Upper lobe of right lung (tissue), 1 donor: ENCODE data around the gene TMPRSS9. TPM values are rescaled to one million over a fixed set of nuclear protein-coding genes. Genes with fewer than 3 reads are reported as not detected.

Source experiments
- ATAC-seq: fragments of 200-7000 bp; cut with Tn5 transposase; one replicate; pipeline ENCODE4 v1.9.1; 2020; ENCODE audit warnings: mild to moderate bottlenecking, moderate library complexity
- DNase-seq: peaks from one replicate; pipeline ENCODE4 v3.0.0-alpha.2; 2020
- H3K27ac ChIP-seq: fragments of 200-600 bp; one replicate; pipeline ENCODE4 v1.8.0; 2022
- H3K27me3 ChIP-seq: fragments of 200-600 bp; one replicate; pipeline ENCODE4 v1.8.0; 2022; ENCODE audit warnings: mild to moderate bottlenecking
- H3K36me3 ChIP-seq: fragments of 200-600 bp; one replicate; pipeline ENCODE4 v1.8.0; 2022
- H3K4me1 ChIP-seq: fragments of 200-600 bp; one replicate; pipeline ENCODE4 v1.8.0; 2022
- H3K4me3 ChIP-seq: fragments of 200-600 bp; one replicate; pipeline ENCODE4 v1.8.0; 2022; ENCODE audit warnings: mild to moderate bottlenecking
- H3K9me3 ChIP-seq: fragments of 200-600 bp; one replicate; pipeline ENCODE4 v1.8.0; 2022
- intact Hi-C: fragments of 100-400 bp; cut with DNase I; formaldehyde crosslinking; loops from one replicate; pipeline ENCODE4 v1.11.0; 2022
- total RNA-seq: library from RNA; stranded (reverse); fragmentation: NEBNext Ultra II Directional; extraction: Animal tissue kit (Norgen Biotek cat#: 25700); gene quantifications from one replicate; pipeline ENCODE4 v1.2.1, GENCODE V29; 2021
- TF ChIP-seq, protein P1 (sequence below): fragments of 200-600 bp; IDR thresholded peaks from one replicate; pipeline ENCODE4 v1.8.0; 2022; ENCODE audit warnings: antibody characterized with exemption
- donor health status: DM: no; HTN: yes; CAD: no; lungs with severe emphysema.

The TMPRSS9 gene
- total RNA-seq, 1 donor from 2014 or later = not detected

DNA sequence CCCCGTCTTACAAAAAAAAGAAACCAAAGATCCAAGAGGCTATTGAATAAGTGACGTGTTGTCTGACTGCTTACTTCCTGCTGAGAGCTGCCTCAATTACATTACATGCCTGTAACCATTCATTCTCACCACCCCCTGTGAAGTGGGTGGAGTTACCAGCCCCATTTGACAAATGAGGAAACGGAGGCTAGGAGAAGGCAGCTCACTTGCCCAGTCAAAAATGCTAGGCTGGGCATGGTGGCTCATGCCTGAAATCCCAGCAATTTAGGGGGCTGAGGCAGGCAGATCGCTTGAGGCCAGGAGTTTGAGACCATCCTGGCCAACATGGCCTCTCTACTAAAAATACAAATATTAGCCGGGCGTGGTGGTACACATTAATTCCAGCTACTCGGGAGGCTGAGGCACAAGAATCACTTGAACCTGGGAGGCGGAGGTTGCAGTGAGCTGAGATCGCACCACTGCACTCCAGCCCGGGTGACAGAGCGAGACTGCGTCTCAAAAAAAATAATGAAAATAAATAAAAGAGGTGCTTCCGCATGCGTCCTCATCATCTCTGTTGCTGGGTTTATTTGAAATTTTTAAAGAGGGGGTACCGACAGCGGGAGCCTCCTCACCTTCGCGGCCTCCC lies 32.2 kb upstream of the TMPRSS9 start:
- Histone ChIP-seq H3K4me1 (peaks cover 31% of the 10 kb centered on the region), H3K27ac (peak overlapping the region; percentile 74), H3K9me3 (no peaks in the 10 kb centered on the region), H3K4me3 (peak overlapping the region; percentile 73), H3K36me3 (peaks cover 22% of the 10 kb centered on the region), H3K27me3 (no peaks in the 10 kb centered on the region)
- DNase-seq (no peak), ATAC-seq (peak; percentile 71)
- intact Hi-C loops = no loop called here
- TF ChIP-seq, protein P1, sequence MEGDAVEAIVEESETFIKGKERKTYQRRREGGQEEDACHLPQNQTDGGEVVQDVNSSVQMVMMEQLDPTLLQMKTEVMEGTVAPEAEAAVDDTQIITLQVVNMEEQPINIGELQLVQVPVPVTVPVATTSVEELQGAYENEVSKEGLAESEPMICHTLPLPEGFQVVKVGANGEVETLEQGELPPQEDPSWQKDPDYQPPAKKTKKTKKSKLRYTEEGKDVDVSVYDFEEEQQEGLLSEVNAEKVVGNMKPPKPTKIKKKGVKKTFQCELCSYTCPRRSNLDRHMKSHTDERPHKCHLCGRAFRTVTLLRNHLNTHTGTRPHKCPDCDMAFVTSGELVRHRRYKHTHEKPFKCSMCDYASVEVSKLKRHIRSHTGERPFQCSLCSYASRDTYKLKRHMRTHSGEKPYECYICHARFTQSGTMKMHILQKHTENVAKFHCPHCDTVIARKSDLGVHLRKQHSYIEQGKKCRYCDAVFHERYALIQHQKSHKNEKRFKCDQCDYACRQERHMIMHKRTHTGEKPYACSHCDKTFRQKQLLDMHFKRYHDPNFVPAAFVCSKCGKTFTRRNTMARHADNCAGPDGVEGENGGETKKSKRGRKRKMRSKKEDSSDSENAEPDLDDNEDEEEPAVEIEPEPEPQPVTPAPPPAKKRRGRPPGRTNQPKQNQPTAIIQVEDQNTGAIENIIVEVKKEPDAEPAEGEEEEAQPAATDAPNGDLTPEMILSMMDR = no peak

DNA sequence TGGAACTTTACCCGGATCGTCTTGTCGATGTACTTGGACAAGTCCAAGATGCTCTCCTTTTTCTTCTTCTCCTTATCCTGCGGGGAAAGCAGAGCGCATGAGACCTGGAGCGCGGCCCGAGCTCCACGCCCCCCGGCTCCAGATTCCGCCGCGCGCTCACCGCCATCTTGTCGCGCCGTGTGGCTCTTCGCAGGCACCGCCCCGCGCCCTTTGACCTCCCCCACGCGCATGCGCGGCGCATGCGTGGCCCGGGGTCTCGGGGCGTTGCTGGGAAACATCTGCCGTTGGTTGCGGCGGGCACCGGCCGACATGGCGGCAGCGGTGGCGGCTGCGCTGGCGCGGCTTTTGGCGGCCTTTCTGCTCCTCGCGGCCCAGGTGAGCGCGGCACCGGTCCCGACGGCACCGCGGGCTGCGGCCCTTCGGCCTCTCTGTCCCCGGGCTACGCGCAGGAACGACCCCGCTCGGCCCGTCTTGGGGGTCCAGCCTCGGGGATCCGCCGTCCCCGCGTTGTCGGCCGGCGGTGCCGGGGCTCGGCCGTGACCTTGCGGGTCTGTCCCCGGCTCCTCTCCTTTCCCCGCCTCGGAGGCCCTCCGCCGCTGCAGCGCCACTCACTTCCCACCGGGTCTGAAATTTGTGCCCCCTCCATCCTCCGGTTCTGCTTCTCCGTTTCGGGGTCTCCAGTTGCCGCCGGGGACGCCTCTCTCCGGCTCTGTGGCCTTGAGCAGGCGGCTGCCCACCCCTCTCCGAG lies 31.5 kb upstream of the TMPRSS9 start, which contains the start of the genes LSM7 and SPPL2B:
LSM7 (minus strand) TSS at position 186 of the 748 bp plus-strand sequence; CDS start at position 166, 20 bp downstream.
SPPL2B (plus strand) TSS at position 284 of the 748 bp plus-strand sequence; CDS start at position 310, 26 bp downstream.
- Histone ChIP-seq H3K27me3 (no peaks in the 10 kb centered on the region), H3K9me3 (no peaks in the 10 kb centered on the region), H3K36me3 (peaks cover 15% of the 10 kb centered on the region), H3K4me1 (peaks cover 31% of the 10 kb centered on the region), H3K4me3 (peak within 1 kb of the TSS; percentile 73), H3K27ac (peak within 1 kb of the TSS; percentile 74)
- DNase-seq (peak; percentile 95), ATAC-seq (peak; percentile 91)
- TF ChIP-seq, protein P1 = no peak
- intact Hi-C loops = no loop called here

DNA sequence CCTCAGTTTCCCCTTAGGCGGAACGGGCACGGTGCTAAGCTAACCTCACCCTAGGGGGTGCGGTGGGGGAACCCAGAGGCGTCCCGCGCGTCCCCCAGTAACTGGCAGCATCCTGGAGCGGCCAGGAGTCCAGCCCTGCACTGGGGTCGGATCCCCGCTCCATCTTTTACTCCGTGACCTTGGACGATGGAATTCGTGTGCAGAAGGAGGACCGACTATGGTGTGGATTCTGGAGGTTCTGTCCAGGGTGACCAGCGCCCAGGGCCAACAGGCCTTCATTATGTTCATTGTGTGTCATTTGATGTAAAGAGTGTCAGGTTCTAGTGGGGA lies 31.0 kb upstream of the TMPRSS9 start:
- peaks cover 31% of the 10 kb centered on the region for H3K4me1 ChIP-seq
- no peaks in the 10 kb centered on the region for H3K27me3 ChIP-seq
- peak overlapping the region; percentile 73 for H3K4me3 ChIP-seq
- intact Hi-C loops = no loop called here
- H3K9me3 ChIP-seq = no peaks in the 10 kb centered on the region
- no peak for DNase-seq
- TF ChIP-seq, protein P1 = no peak
- peak overlapping the region; percentile 74 for H3K27ac ChIP-seq
- ATAC-seq = no peak
- peaks cover 13% of the 10 kb centered on the region for H3K36me3 ChIP-seq

DNA sequence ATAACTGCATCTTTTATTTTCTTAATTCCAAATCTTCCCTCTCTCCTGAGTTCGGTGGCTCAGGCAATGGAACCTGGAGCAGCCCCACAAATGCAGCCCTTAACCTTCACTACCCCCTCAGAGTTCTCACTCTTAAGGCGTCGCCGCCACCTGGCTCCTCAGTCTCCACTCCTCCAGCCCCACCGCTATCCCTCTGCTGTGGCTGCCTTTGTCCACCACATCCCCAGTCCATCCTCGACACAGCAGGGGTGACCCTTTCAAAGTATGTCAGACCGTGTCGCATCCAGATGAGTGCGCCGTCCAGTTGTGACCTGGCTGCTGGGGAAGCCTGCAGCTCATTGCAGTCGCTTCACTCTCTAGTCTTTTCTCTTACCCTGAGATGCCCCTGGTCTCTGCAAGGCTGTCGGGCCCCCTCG lies 30.6 kb upstream of the TMPRSS9 start:
- DNase-seq = no peak
- TF ChIP-seq, protein P1 = no peak
- no peak overlapping the region for H3K27ac ChIP-seq
- no peaks in the 10 kb centered on the region for H3K9me3 ChIP-seq
- H3K36me3 ChIP-seq = peaks cover 12% of the 10 kb centered on the region
- no peak for ATAC-seq
- H3K4me1 ChIP-seq = peaks cover 31% of the 10 kb centered on the region
- intact Hi-C loops = no loop called here
- no peaks in the 10 kb centered on the region for H3K27me3 ChIP-seq
- H3K4me3 ChIP-seq = peak overlapping the region; percentile 73

DNA sequence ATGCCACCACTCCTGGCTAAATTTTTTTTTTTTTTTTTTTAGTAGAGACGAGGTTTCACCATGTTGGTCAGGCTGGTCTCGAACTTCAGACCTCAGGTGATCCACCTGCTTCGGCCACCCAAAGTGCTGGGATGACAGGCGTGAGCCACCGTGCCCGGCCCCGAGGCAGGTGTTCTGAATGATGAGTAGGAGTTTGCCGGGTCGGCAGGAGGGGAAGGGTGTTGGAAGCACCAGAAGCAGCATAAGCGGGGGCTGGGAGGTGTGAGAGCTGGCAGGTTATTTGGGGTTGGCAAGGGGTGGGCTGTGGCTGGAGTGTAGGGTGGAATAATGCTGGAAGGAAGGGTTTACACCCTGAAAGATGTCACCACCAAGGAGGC lies 29.8 kb upstream of the TMPRSS9 start:
- DNase-seq = no peak
- Histone ChIP-seq H3K27ac (no peak overlapping the region), H3K9me3 (no peaks in the 10 kb centered on the region), H3K4me1 (peaks cover 31% of the 10 kb centered on the region), H3K4me3 (no peak overlapping the region), H3K36me3 (peaks cover 5% of the 10 kb centered on the region), H3K27me3 (no peaks in the 10 kb centered on the region)
- TF ChIP-seq, protein P1 = no peak
- intact Hi-C loops = no loop called here
- ATAC-seq = no peak
